DOHH2 (cell line): Measurements from ENCODE around the gene SLC44A3.

Experiments
- H3F3A ChIP-seq: fragments of 200-600 bp; sonication (generic), shearing (Covaris generic); 2 replicates; pipeline ENCODE4 v1.6.0; 2016; ENCODE audit warnings: antibody characterized with exemption, mild to moderate bottlenecking; ENCODE audit not compliant: control insufficient read depth, insufficient read depth
- H3K27ac ChIP-seq: fragments of 200-600 bp; sonication (generic); 2 replicates; pipeline ENCODE4 v1.5.1; 2014; ENCODE audit warnings: low read depth, mild to moderate bottlenecking, low read length, moderate library complexity
- H3K27me3 ChIP-seq: fragments of 200-600 bp; sonication (generic); 2 replicates; pipeline ENCODE4 v1.6.1; 2014; ENCODE audit warnings: mild to moderate bottlenecking, low read length, mixed read lengths; ENCODE audit not compliant: control insufficient read depth
- H3K36me3 ChIP-seq: fragments of 200-600 bp; sonication (generic); 2 replicates; pipeline ENCODE4 v1.6.1; 2014; ENCODE audit warnings: mild to moderate bottlenecking, low read length, moderate library complexity, mixed read lengths; ENCODE audit not compliant: control insufficient read depth
- H3K4me1 ChIP-seq: fragments of 200-600 bp; sonication (generic); 2 replicates; pipeline ENCODE4 v1.6.1; 2014; ENCODE audit warnings: mild to moderate bottlenecking, low read length, mixed read lengths; ENCODE audit not compliant: control insufficient read depth
- H3K4me2 ChIP-seq: fragments of 200-600 bp; sonication (generic); 2 replicates; pipeline ENCODE4 v1.6.0; 2014; ENCODE audit warnings: mild to moderate bottlenecking, low read length, moderate library complexity
- H3K4me3 ChIP-seq: fragments of 200-600 bp; sonication (generic); 2 replicates; pipeline ENCODE4 v1.5.1; 2014; ENCODE audit warnings: mild to moderate bottlenecking, low read length, mixed read lengths
- H3K79me2 ChIP-seq: fragments of 200-600 bp; sonication (generic); 2 replicates; pipeline ENCODE4 v1.6.1; 2014; ENCODE audit warnings: mild to moderate bottlenecking, low read length, mixed read lengths; ENCODE audit not compliant: control insufficient read depth
- H3K9me2 ChIP-seq: fragments of 200-600 bp; sonication (generic); replicated peaks from 2 replicates; pipeline ENCODE4 v1.6.1; 2014; ENCODE audit warnings: mild to moderate bottlenecking, low read length, mixed read lengths; ENCODE audit not compliant: control insufficient read depth
- H3K9me3 ChIP-seq: fragments of 200-600 bp; sonication (generic); 2 replicates; pipeline ENCODE4 v1.6.1; 2014; ENCODE audit warnings: antibody characterized with exemption, low read length, mixed read lengths; ENCODE audit not compliant: control insufficient read depth, insufficient read depth
- H4K20me1 ChIP-seq: fragments of 200-600 bp; sonication (generic); 2 replicates; pipeline ENCODE4 v1.6.0; 2014; ENCODE audit warnings: low read depth, mild to moderate bottlenecking, antibody characterized with exemption, low read length, moderate library complexity; ENCODE audit not compliant: control insufficient read depth, insufficient read depth
- CTCF ChIP-seq: fragments of 200-600 bp; sonication (generic); IDR thresholded peaks from one replicate; pipeline ENCODE4 v1.5.1; 2014; ENCODE audit warnings: antibody characterized with exemption, mild to moderate bottlenecking, low read depth, low read length; ENCODE audit not compliant: poor library complexity, severe bottlenecking
- EZH2phosphoT487 ChIP-seq: fragments of 200-600 bp; sonication (generic); IDR thresholded peaks from 2 replicates; pipeline ENCODE4 v1.6.1; 2017; ENCODE audit warnings: borderline replicate concordance, mild to moderate bottlenecking, antibody characterized with exemption, low read length, moderate library complexity, mixed read lengths

The SLC44A3 gene

GRCh38 chr1:94805912-94806311 lies 14.2 kb upstream of the SLC44A3 start:
- no peak overlapping the region for H3K4me2 ChIP-seq
- no peaks in the 10 kb centered on the region for H3K36me3 ChIP-seq
- no peaks in the 10 kb centered on the region for H3K27me3 ChIP-seq
- H3K4me3 ChIP-seq: no peak overlapping the region
- peaks cover 5% of the 10 kb centered on the region; the same call in 1 of the 2 replicates for H3K4me1 ChIP-seq
- TF ChIP-seq EZH2phosphoT487 (no peak), CTCF (peak; percentile 76)
- H4K20me1 ChIP-seq: no peaks in the 10 kb centered on the region
- no peaks in the 10 kb centered on the region for H3K9me3 ChIP-seq
- no peaks in the 10 kb centered on the region for H3K9me2 ChIP-seq
- H3K79me2 ChIP-seq: no peaks in the 10 kb centered on the region
- no peaks in the 10 kb centered on the region for H3F3A ChIP-seq
- H3K27ac ChIP-seq: no peak overlapping the region

DNA sequence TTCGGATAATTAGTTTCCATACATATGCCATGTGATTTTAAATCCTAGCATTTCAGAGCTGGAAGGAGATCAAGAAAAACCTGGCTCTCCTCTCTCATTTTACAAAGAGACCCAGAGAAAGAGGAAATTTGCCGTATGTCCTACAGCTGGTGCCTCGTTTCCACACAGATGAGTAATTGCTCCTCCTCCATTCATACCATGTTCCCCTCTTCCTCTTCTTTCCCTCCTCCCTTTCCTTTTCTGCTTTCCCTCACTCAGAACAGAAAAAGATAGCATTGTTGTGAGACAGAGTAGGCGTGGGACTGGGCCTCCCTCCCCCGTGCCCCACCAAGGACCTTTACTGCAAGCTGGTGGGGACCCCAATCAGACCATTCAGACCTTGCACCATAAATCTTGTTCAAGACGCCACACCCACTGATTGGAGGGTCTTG lies 13.7 kb upstream of the SLC44A3 start:
- TF ChIP-seq EZH2phosphoT487 (no peak), CTCF (no peak)
- Histone ChIP-seq H3K4me2 (no peak overlapping the region), H3K9me3 (no peaks in the 10 kb centered on the region), H3K4me3 (no peak overlapping the region), H3K27ac (no peak overlapping the region), H3K36me3 (no peaks in the 10 kb centered on the region), H3K9me2 (no peaks in the 10 kb centered on the region), H3K4me1 (peaks cover 5% of the 10 kb centered on the region; the same call in 1 of the 2 replicates), H3F3A (no peaks in the 10 kb centered on the region), H4K20me1 (no peaks in the 10 kb centered on the region), H3K27me3 (no peaks in the 10 kb centered on the region), H3K79me2 (no peaks in the 10 kb centered on the region)

GRCh38 chr1:94807742-94808491 lies 12.2 kb upstream of the SLC44A3 start:
- no peaks in the 10 kb centered on the region; the same call in 1 of the 2 replicates for H3K9me2 ChIP-seq
- H3K4me2 ChIP-seq: no peak overlapping the region
- H3K27me3 ChIP-seq: no peaks in the 10 kb centered on the region
- no peak overlapping the region for H3K4me3 ChIP-seq
- H3K4me1 ChIP-seq: peaks cover 3% of the 10 kb centered on the region; the same call in 1 of the 2 replicates
- no peaks in the 10 kb centered on the region for H3K9me3 ChIP-seq
- H3F3A ChIP-seq: no peaks in the 10 kb centered on the region
- H4K20me1 ChIP-seq: no peaks in the 10 kb centered on the region
- no peak overlapping the region for H3K27ac ChIP-seq
- TF ChIP-seq CTCF (no peak), EZH2phosphoT487 (no peak)
- no peaks in the 10 kb centered on the region for H3K36me3 ChIP-seq
- no peaks in the 10 kb centered on the region for H3K79me2 ChIP-seq
